Transverse colon (tissue), 4 donors: ENCODE measurements around the gene KRTAP12-1. TPM values are rescaled to one million over a fixed set of nuclear protein-coding genes. Genes with fewer than 3 reads are reported as not detected.

Experiments used
- DNase-seq: peaks from one replicate; pipeline ENCODE4 v3.0.0-alpha.2; 2019
- H3K27ac ChIP-seq, 4 donors: fragments of 200-600 bp; sonication (generic); 2 replicates each; pipeline ENCODE4 v1.5.1; 2016 to 2018; ENCODE audit warnings: inconsistent platforms in 4 of 4
- H3K27me3 ChIP-seq: fragments of 200-600 bp; sonication (generic); 2 replicates; pipeline ENCODE4 v1.5.1; 2017; ENCODE audit warnings: inconsistent platforms
- H3K36me3 ChIP-seq, 4 donors: fragments of 200-600 bp; sonication (generic); 2 replicates each; pipeline ENCODE4 v1.5.1; 2017 to 2019; ENCODE audit warnings: inconsistent platforms in 4 of 4
- H3K4me1 ChIP-seq, 4 donors: fragments of 200-600 bp; sonication (generic); 2 replicates each; pipeline ENCODE4 v1.5.1; 2017 to 2020; ENCODE audit warnings: inconsistent platforms in 4 of 4
- H3K4me3 ChIP-seq, 4 donors: fragments of 200-600 bp; sonication (generic); 1 replicate in 1 of 4; 2 replicates in 3 of 4; pipeline versions ENCODE4 v1.5.1 to v1.6.1; 2017 to 2019; ENCODE audit warnings: inconsistent platforms in 4 of 4
- H3K9me3 ChIP-seq, 2 donors: fragments of 200-600 bp; sonication (generic); 2 replicates each; pipeline ENCODE4 v1.5.1; 2017 to 2019; ENCODE audit warnings: inconsistent platforms in 2 of 2
- CTCF ChIP-seq, 5 experiments: fragments of 200-600 bp in 3 of 5; fragments of 450-650 bp in 2 of 5; sonication (generic) in 3 of 5; IDR thresholded peaks; 1 replicate in 2 of 5; 2 replicates in 3 of 5; pipeline ENCODE4 v1.5.1; 2016 to 2017; ENCODE audit warnings: antibody characterized with exemption in 5 of 5, inconsistent platforms in 3 of 5, mild to moderate bottlenecking in 2 of 5, moderate library complexity in 1 of 5
- EP300 ChIP-seq: sonication (generic); formaldehyde crosslinking; IDR thresholded peaks from one replicate; pipeline ENCODE4 v1.6.1; 2017; ENCODE audit warnings: antibody characterized with exemption, low read depth
- POLR2A ChIP-seq: fragments of 450-650 bp; IDR thresholded peaks from one replicate; pipeline ENCODE4 v1.6.1; 2016; ENCODE audit warnings: antibody characterized with exemption, mild to moderate bottlenecking, moderate library complexity
- POLR2AphosphoS5 ChIP-seq, 3 donors: sonication (generic); formaldehyde crosslinking; IDR thresholded peaks; one replicate each; pipeline ENCODE4 v1.6.1; 2016; ENCODE audit warnings: antibody characterized with exemption in 3 of 3
- WGBS, 2 donors: methylation state at CpG; one replicate each; pipeline ENCODE4 v1.1.5; 2018; ENCODE audit warnings: low coverage in 1 of 2; 5-methylcytosine and 5-hydroxymethylcytosine counted together
- in situ Hi-C, 4 donors: fragments of 200-750 bp; cut with MboI; loops; one replicate each; pipeline versions ENCODE4 v1.15.0 to v1.15.1; 2017; ENCODE audit warnings: low sequenced_read_pairs in 3 of 4, low pct_ligation_motif_present in 1 of 4, low pct_unique_long_range_greater_than_20kb in 1 of 4
- intact Hi-C: fragments of 100-400 bp; cut with DNase I; formaldehyde crosslinking; loops from one replicate; pipeline ENCODE4 v1.15.1; 2023; ENCODE audit warnings: low total_unique reads
- total RNA-seq, 4 donors: library from RNA; depleted of rRNA; stranded (reverse); fragments of >200 nt; gene quantifications; one replicate each; pipeline ENCODE4 v1.1.0, GENCODE V29; 2016

Gene KRTAP12-1
- total RNA-seq, 4 donors from 2014 or later = not detected

GRCh38 chr21:44713846-44714245, 31.9 kb upstream of the KRTAP12-1 start:
- TF ChIP-seq EP300 (no peak), POLR2A (no peak), CTCF (IDR thresholded peaks at IDR 0.05) (no peak), POLR2AphosphoS5 (IDR thresholded peaks at IDR 0.05) (no peak)
- Histone ChIP-seq H3K4me1 (peaks cover 0 to 4% (median 2%) of the 10 kb centered on the region in 4 donors), H3K4me3 (no peak overlapping the region), H3K27me3 (peaks cover 80% of the 10 kb centered on the region), H3K27ac (no peak overlapping the region), H3K9me3 (no peaks in the 10 kb centered on the region), H3K36me3 (no peaks in the 10 kb centered on the region)
- in situ Hi-C loops (no loop called here), intact Hi-C loops (no loop called here)
- no peak for DNase-seq
- 91% methylated on average over 10 of the region's 10 CpGs; no CpG with 5 or more reads in 1 of the 2 donors for WGBS, 2 donors

- no peaks in the 10 kb centered on the region for H3K9me3 ChIP-seq
- no peak for DNase-seq
- H3K4me3 ChIP-seq = no peak overlapping the region
- no peak overlapping the region for H3K27ac ChIP-seq
- no peaks in the 10 kb centered on the region for H3K36me3 ChIP-seq
- TF ChIP-seq POLR2A (no peak), POLR2AphosphoS5 (IDR thresholded peaks at IDR 0.05) (no peak), CTCF (IDR thresholded peaks at IDR 0.05) (no peak), EP300 (no peak)
- in situ Hi-C loops (no loop called here), intact Hi-C loops (no loop called here)
- peaks cover 0 to 4% (median 2%) of the 10 kb centered on the region in 4 donors for H3K4me1 ChIP-seq
- 44% methylated on average over 9 of the region's 9 CpGs; no CpG with 5 or more reads in 1 of the 2 donors for WGBS, 2 donors
- H3K27me3 ChIP-seq = peaks cover 80% of the 10 kb centered on the region
Observed at GRCh38 chr21:44713130-44713529, 31.2 kb upstream of the KRTAP12-1 start.

DNA sequence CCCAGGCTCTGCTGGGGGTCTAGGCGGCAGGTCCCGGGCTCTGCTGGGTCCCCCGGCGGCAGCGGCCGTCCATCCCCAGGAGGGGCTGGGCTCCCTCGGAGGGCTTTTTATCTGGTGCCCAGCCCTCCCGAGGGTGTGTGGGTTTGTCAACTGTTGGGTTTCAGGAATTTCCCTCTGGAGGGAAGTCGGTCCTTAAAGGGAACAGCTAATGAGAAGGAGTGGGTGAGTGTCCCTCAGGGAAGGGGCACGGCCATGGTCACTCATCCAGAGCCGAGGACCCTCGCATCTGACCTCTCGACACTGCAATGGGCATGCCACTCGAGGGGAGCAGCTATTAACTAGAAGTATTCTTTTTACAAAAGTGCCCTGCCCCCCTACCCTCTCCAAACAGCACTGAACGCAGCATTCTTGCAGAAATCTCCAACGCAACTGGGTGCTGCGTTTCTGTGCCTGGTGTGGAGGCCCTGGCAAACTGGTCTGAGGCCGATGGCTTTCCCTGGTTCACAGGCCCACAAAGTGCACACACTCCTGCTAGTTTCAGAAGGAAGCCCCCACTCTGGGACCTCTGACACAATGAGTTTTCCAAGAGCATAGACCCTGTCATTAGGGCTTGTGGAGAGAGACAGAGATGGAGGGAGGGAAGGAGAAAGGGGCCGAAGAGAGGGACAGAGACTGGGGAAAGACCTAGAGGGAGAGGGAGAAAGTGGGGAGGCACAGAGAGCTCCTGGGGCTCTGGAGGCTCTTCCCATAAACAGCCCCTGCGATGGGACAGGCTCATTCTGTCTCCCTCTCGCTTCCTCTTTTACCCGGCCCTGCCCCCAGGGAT, 30.5 kb upstream of the KRTAP12-1 start:
- Histone ChIP-seq H3K4me3 (no peak overlapping the region), H3K27ac (no peak overlapping the region), H3K36me3 (no peaks in the 10 kb centered on the region), H3K9me3 (no peaks in the 10 kb centered on the region), H3K27me3 (peaks cover 86% of the 10 kb centered on the region), H3K4me1 (peaks cover 0 to 4% (median 2%) of the 10 kb centered on the region in 4 donors)
- whole genome bisulfite sequencing, 2 donors = 29 to 34% methylated on average over 4 to 21 of the region's 22 CpGs
- TF ChIP-seq POLR2AphosphoS5 (IDR thresholded peaks at IDR 0.05) = no peak
- no peak for TF ChIP-seq EP300
- TF ChIP-seq CTCF (IDR thresholded peaks at IDR 0.05) = no peak
- TF ChIP-seq POLR2A = no peak
- intact Hi-C loops (no loop called here), in situ Hi-C loops (no loop called here)
- DNase-seq = no peak

GRCh38 chr21:44711327-44712202, 29.6 kb upstream of the KRTAP12-1 start, which contains the start of gene TSPEAR:
TSS of gene TSPEAR (minus strand) at chr21:44711572. CDS start at chr21:44711514, 58 bp downstream.
- peaks cover 94% of the 10 kb centered on the region for H3K27me3 ChIP-seq
- WGBS, 2 donors = 2% methylated on average over 18 of the region's 41 CpGs; no CpG with 5 or more reads in 1 of the 2 donors
- no peak within 1 kb of the TSS for H3K27ac ChIP-seq
- TF ChIP-seq EP300 (no peak), CTCF (IDR thresholded peaks at IDR 0.05) (no peak), POLR2AphosphoS5 (IDR thresholded peaks at IDR 0.05) (no peak), POLR2A (no peak)
- H3K9me3 ChIP-seq = no peaks in the 10 kb centered on the region
- no peak for DNase-seq
- H3K4me1 ChIP-seq = peaks cover 0 to 4% (median 2%) of the 10 kb centered on the region in 4 donors
- no peak within 1 kb of the TSS for H3K4me3 ChIP-seq
- intact Hi-C loops = no loop called here
- in situ Hi-C loops = no loop called here
- no peaks in the 10 kb centered on the region for H3K36me3 ChIP-seq
